ENCODE results near the gene SNX10. TPM values are rescaled to one million over a fixed set of nuclear protein-coding genes. Genes with fewer than 3 reads are reported as not detected.

SNX10 gene
- polyA plus RNA-seq, 3 donors = 68.0 to 250 (median 219) TPM

- no peak for TF ChIP-seq CTCF (IDR thresholded peaks at IDR 0.05)
- peak overlapping the region; percentile 37 for H3K4me2 ChIP-seq (replicated peaks; ENCODE audit: extremely low read depth, low read length, poor library complexity, severe bottlenecking)
- peaks cover 97% of the 10 kb centered on the region for H4K20me1 ChIP-seq (ENCODE audit: insufficient read depth, low read length)
- H2AFZ ChIP-seq (ENCODE audit: insufficient read depth, low read depth, low read length, poor library complexity, severe bottlenecking) = no peak overlapping the region
- H3K36me3 ChIP-seq (replicated peaks in 1 of 2; ENCODE audit: control insufficient read depth in 1 of 2, insufficient read depth in 2 of 2, low read length in 2 of 2) = peaks cover 65 to 92% of the 10 kb centered on the region in 2 donors
- Mint-ChIP-seq H3K27me3 (ENCODE audit: low read depth in 3 of 3) (peaks cover 5 to 11% (median 11%) of the 10 kb centered on the region in 3 donors), H3K4me1 (peaks cover 17% of the 10 kb centered on the region), H3K36me3 (peaks cover 66 to 72% of the 10 kb centered on the region in 2 donors), H3K4me3 (peak overlapping the region in 1 of 2 donors; percentile 3), H3K9me3 (peaks cover 0 to 2% (median 0%) of the 10 kb centered on the region in 7 donors), H3K27ac (peak overlapping the region in 1 of 7 donors; percentile 69)
- intact Hi-C loops (cut with micrococcal nuclease) = loop anchor here (5.0 to 10.0 kb wide), 2 partner anchors 135 to 792 kb away; no protein-coding TSS in a partner anchor
- H3K9me3 ChIP-seq (replicated peaks in 1 of 2; ENCODE audit: control insufficient read depth in 1 of 2, insufficient read depth in 1 of 2, low read length in 2 of 2) = no peaks in the 10 kb centered on the region
- H3K27me3 ChIP-seq (ENCODE audit: control insufficient read depth in 2 of 2, insufficient read depth in 2 of 2, low read length in 2 of 2) = peaks cover 8 to 14% of the 10 kb centered on the region in 2 donors
- no peaks in the 10 kb centered on the region for H3K79me2 ChIP-seq (ENCODE audit: insufficient read depth, low read length)
- H3K27ac ChIP-seq (ENCODE audit: low read depth in 1 of 2, low read length in 2 of 2) = no peak overlapping the region
- peak in 2 of 3 donors; percentile 22 to 23 for DNase-seq
- H3K4me3 ChIP-seq (replicated peaks in 1 of 3; ENCODE audit: low read depth in 2 of 3, low read length in 3 of 3) = peak overlapping the region in 1 of 3 experiments; percentile 19
- 0% methylated on average over 1 of the region's 5 CpGs for WGBS (ENCODE audit: insufficient coverage)
- H3K9ac ChIP-seq (ENCODE audit: insufficient read depth, low read length, poor library complexity, severe bottlenecking) = no peak overlapping the region
- peaks cover 10 to 11% of the 10 kb centered on the region in 2 donors for H3K4me1 ChIP-seq (ENCODE audit: control insufficient read depth in 1 of 2, insufficient read depth in 2 of 2, low read length in 2 of 2)
These were observed 78.3 kb downstream of the SNX10 start for GRCh38 chr7:26370011-26370410.

DNA sequence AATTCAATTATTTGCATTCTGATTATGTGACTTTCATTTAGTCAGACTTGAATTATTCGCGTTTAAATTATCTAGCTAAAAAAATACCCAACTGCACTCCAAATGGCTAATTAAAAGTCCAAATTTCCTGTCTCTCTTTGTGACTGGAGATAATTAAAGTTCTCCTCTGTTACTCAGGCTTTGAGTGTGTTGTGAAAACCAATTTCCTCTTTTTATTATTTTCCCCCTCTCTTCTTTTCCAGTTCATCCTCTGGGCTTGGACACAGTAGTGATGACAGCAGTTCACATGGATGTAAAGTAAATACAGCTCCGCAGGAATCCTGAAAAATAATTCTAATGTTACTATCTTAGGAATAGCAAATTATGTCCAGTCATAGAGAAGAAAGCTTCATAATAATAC lies 80.6 kb downstream of the SNX10 start:
- Mint-ChIP-seq H3K4me3 (no peak overlapping the region), H3K27me3 (ENCODE audit: low read depth in 3 of 3) (peaks cover 23 to 31% (median 27%) of the 10 kb centered on the region in 3 donors), H3K4me1 (peaks cover 26% of the 10 kb centered on the region), H3K9me3 (peaks cover 0 to 2% (median 0%) of the 10 kb centered on the region in 7 donors), H3K36me3 (peaks cover 51 to 52% of the 10 kb centered on the region in 2 donors), H3K27ac (no peak overlapping the region)
- no peak overlapping the region for H3K4me3 ChIP-seq (replicated peaks in 1 of 3; ENCODE audit: low read depth in 2 of 3, low read length in 3 of 3)
- H3K9ac ChIP-seq (ENCODE audit: insufficient read depth, low read length, poor library complexity, severe bottlenecking) = no peak overlapping the region
- peaks cover 44 to 72% of the 10 kb centered on the region in 2 donors for H3K36me3 ChIP-seq (replicated peaks in 1 of 2; ENCODE audit: control insufficient read depth in 1 of 2, insufficient read depth in 2 of 2, low read length in 2 of 2)
- WGBS (ENCODE audit: insufficient coverage) = no CpG with 5 or more reads among the region's 3 CpGs
- peaks cover 23 to 30% of the 10 kb centered on the region in 2 donors for H3K4me1 ChIP-seq (ENCODE audit: control insufficient read depth in 1 of 2, insufficient read depth in 2 of 2, low read length in 2 of 2)
- H3K79me2 ChIP-seq (ENCODE audit: insufficient read depth, low read length) = no peaks in the 10 kb centered on the region
- intact Hi-C loops (cut with micrococcal nuclease) = loop anchor here (5.0 to 10.0 kb wide), 2 partner anchors 133 to 790 kb away; no protein-coding TSS in a partner anchor
- no peaks in the 10 kb centered on the region for H3K9me3 ChIP-seq (replicated peaks in 1 of 2; ENCODE audit: control insufficient read depth in 1 of 2, insufficient read depth in 1 of 2, low read length in 2 of 2)
- DNase-seq = no peak
- no peak overlapping the region for H2AFZ ChIP-seq (ENCODE audit: insufficient read depth, low read depth, low read length, poor library complexity, severe bottlenecking)
- no peak for TF ChIP-seq CTCF (IDR thresholded peaks at IDR 0.05)
- peaks cover 22 to 35% of the 10 kb centered on the region in 2 donors for H3K27me3 ChIP-seq (ENCODE audit: control insufficient read depth in 2 of 2, insufficient read depth in 2 of 2, low read length in 2 of 2)
- H3K4me2 ChIP-seq (replicated peaks; ENCODE audit: extremely low read depth, low read length, poor library complexity, severe bottlenecking) = no peak overlapping the region
- H4K20me1 ChIP-seq (ENCODE audit: insufficient read depth, low read length) = peaks cover 96% of the 10 kb centered on the region
- H3K27ac ChIP-seq (ENCODE audit: low read depth in 1 of 2, low read length in 2 of 2) = no peak overlapping the region
